ENCODE results near the gene ATP5PO.

- TF ChIP-seq CTCF (IDR thresholded peaks at IDR 0.05) (no peak), POLR2A (IDR thresholded peaks at IDR 0.05) (no peak)
Measured at GRCh38 chr21:33914188-33914587, 1.4 kb downstream of the ATP5PO start.
